BJ (cell line): Measurements from ENCODE around the gene SSBP2. TPM values are rescaled to one million over a fixed set of nuclear protein-coding genes. Genes with fewer than 3 reads are reported as not detected.

Experiments used
- CTCF ChIA-PET: fragments of 350-600 bp; formaldehyde crosslinking; extraction: SDS; loops from one replicate; lab custom pipeline; 2021; ENCODE audit warnings: antibody characterized with exemption, inconsistent platforms; lab: Yijun Ruan, JAX
- POLR2A ChIA-PET: fragments of 300-600 bp; sonication (Branson Sonifier 250); formaldehyde crosslinking; extraction: SDS; loops from one replicate; lab custom pipeline; 2021; ENCODE audit warnings: antibody characterized with exemption; lab: Charles Lee
- DNase-seq: peaks from one replicate; pipeline ENCODE4 v3.0.0-alpha.2; 2011; ENCODE audit warnings: low read depth
- H3K27me3 ChIP-seq: 2 replicates; pipeline ENCODE4 v1.6.0; 2011; ENCODE audit warnings: low read length; ENCODE audit not compliant: control insufficient read depth, insufficient read depth
- H3K36me3 ChIP-seq: 2 replicates; pipeline ENCODE4 v1.5.1; 2011; ENCODE audit warnings: low read length; ENCODE audit not compliant: control insufficient read depth, insufficient read depth
- H3K4me3 ChIP-seq: 2 replicates; pipeline ENCODE4 v1.5.1; 2011; ENCODE audit warnings: low read depth, mild to moderate bottlenecking, control low read depth, low read length
- polyA plus RNA-seq: library from polyadenylated mRNA; depleted of rRNA; stranded (reverse); fragments of >200 nt; gene quantifications from 2 replicates; pipeline ENCODE4 v1.2.3, GENCODE V29; 2011
- TF ChIP-seq, protein P1 (sequence below): IDR thresholded peaks from 2 replicates; pipeline ENCODE4 v1.5.1; 2011; ENCODE audit warnings: low read depth, mild to moderate bottlenecking, control low read depth, inconsistent platforms, low read length, moderate library complexity; ENCODE audit not compliant: insufficient read depth

SSBP2 gene
- polyA plus RNA-seq, 1 experiment, result 68.8 TPM

DNA sequence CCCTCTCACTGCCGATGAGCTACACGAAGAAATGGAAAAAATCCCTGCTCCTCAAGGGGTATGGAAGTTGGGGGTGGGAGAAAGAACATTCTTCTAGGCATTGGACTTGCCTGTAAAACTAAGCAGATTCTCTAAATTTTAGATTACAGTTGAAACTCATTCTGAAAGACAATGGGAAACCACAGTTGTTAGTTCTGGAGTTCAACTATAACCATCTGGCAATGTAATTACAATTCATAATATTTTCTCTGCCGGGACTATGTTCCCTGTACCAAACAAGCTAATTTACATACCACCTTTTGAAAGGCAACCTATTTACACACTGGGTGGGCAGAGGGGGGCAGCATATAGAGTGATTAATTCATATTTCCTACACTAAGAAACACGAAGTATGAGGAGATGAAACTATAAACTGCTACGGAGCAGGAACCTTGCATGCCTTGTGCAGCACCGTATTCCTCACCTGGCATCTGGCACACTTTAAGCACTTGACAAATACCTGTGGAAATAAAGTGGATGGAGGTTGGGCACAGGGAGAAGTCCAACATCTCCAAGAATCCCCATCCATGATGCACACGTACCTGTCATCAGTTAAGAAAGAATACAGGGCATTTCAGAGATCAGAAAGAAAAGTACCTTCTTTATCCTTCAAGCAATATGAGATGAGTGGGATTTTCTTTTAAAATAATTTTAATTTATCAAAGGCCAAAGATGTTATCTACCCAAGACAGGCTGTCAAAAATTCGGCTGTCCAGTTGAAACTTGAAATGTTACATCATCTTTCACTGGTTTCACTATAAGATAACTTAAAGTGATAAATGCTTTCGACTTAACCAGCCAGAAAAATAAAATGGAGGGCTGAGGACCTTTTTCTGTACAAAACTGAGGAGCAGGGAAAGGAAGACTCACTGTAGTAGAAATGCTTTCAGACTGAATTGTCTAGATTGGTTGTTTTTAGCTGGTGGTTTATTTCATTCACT, 54.2 kb downstream of the SSBP2 start:
- Histone ChIP-seq H3K27me3 (no peaks in the 10 kb centered on the region), H3K36me3 (no peaks in the 10 kb centered on the region), H3K4me3 (no peak overlapping the region)
- POLR2A ChIA-PET, result no interaction called here
- no peak for DNase-seq
- CTCF ChIA-PET, result no interaction called here
- TF ChIP-seq, protein P1, sequence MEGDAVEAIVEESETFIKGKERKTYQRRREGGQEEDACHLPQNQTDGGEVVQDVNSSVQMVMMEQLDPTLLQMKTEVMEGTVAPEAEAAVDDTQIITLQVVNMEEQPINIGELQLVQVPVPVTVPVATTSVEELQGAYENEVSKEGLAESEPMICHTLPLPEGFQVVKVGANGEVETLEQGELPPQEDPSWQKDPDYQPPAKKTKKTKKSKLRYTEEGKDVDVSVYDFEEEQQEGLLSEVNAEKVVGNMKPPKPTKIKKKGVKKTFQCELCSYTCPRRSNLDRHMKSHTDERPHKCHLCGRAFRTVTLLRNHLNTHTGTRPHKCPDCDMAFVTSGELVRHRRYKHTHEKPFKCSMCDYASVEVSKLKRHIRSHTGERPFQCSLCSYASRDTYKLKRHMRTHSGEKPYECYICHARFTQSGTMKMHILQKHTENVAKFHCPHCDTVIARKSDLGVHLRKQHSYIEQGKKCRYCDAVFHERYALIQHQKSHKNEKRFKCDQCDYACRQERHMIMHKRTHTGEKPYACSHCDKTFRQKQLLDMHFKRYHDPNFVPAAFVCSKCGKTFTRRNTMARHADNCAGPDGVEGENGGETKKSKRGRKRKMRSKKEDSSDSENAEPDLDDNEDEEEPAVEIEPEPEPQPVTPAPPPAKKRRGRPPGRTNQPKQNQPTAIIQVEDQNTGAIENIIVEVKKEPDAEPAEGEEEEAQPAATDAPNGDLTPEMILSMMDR, result no peak

DNA sequence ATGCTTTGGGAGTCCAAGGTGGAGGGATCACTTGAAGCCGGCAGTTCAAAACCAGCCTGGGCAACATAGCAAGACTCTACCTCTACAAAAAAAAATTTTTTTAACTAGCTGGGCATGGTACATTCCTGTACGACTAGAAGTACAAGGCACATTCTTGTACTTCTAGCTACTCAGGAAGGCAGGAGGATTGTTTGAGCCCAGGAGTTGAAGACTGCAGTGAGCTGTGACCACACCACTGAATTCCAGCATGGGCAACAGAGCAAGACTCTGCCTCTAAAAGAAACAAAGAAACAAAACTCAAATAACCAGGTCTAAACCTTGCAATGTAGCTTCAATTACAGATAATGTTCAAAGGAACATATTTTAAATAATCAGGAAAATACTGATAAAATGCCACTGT, 56.2 kb downstream of the SSBP2 start:
- ChIA-PET CTCF (no interaction called here), POLR2A (no interaction called here)
- TF ChIP-seq, protein P1, result no peak
- Histone ChIP-seq H3K27me3 (no peaks in the 10 kb centered on the region), H3K36me3 (no peaks in the 10 kb centered on the region), H3K4me3 (no peak overlapping the region)
- DNase-seq, result no peak

DNA sequence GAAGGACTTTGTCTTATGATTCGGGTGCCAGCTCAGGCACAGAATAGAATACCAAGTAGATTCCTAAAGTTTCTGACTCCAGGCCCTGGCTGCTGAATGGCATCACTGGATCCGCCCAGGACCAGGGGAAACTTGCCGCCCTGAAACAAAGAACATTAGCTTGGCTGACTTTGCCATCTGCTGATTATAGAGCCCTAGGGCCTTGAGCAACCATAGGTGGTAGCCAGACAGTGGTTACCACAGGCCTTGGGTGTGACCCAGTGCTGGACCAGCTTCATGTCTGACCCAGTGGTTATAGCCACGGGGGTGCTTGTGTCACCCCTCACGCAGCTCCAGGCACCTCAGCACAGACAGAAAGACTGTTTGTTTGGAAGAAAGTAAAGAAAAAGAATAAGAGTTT, 62.7 kb downstream of the SSBP2 start:
- no peak for DNase-seq
- no peaks in the 10 kb centered on the region for H3K36me3 ChIP-seq
- TF ChIP-seq, protein P1, result no peak
- ChIA-PET CTCF (interaction anchor here (0.6 to 1.1 kb wide), 2 partner anchors 18 to 24 kb away, joined by 3 read pairs; no protein-coding TSS in a partner anchor), POLR2A (no interaction called here)
- no peak overlapping the region for H3K4me3 ChIP-seq
- no peaks in the 10 kb centered on the region for H3K27me3 ChIP-seq

DNA sequence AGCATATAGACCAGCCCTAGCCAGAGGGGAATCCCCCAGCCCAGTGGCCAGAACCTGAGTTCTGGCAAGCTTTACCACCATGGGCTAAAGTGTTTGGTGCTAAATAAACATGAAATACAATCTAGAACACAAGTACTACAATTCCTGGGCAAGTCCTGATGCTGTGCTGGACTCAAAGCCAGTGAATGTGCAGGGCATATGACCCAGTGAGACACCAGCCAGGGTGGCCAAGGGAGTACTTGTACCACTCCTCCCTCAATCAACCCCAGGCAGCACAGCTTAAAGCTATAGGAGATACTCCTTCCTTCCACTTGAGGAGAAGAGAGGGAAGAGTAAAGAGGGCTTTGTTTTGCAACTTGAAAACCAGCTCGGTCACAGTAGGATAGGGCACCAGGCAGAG, 63.6 kb downstream of the SSBP2 start:
- POLR2A ChIA-PET, result no interaction called here
- TF ChIP-seq, protein P1, result no peak
- no peaks in the 10 kb centered on the region for H3K36me3 ChIP-seq
- H3K27me3 ChIP-seq, result no peaks in the 10 kb centered on the region
- CTCF ChIA-PET, result interaction anchor here (1.1 kb wide), 1 partner anchor 19 kb away, joined by 3 read pairs; no protein-coding TSS in a partner anchor
- no peak for DNase-seq
- no peak overlapping the region for H3K4me3 ChIP-seq

DNA sequence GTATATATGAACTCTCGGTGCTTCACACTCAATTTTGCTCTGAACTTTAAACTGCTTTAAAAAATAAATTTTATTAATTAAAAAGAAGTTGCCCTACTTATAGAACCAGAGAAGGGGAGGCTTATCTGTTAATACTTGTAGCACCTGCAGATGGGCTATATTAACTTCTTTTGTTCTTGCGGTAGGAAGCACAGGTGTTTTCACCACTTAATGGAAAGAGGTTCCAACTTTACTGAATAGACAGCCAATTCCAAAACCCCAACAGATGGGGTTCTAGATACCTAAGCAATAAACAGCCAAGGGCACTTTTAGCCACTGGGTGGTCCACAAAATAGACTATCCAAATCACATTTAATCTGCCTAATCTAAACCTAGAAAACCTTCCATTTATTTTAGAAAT, 65.4 kb downstream of the SSBP2 start:
- POLR2A ChIA-PET, result no interaction called here
- H3K36me3 ChIP-seq, result no peaks in the 10 kb centered on the region
- CTCF ChIA-PET, result no interaction called here
- no peaks in the 10 kb centered on the region for H3K27me3 ChIP-seq
- no peak overlapping the region for H3K4me3 ChIP-seq
- TF ChIP-seq, protein P1, result no peak
- DNase-seq, result no peak
